Effector memory CD8-positive, alpha-beta T cell (primary cell): Measurements from ENCODE around the gene LDHAL6A.

Experiments
- ATAC-seq: fragments of 150-1000 bp; cut with Tn5 transposase; replicated peaks from 2 replicates; pipeline ENCODE4 v1.10.0; 2021; ENCODE audit warnings: mild to moderate bottlenecking, moderate library complexity
- DNase-seq, 3 experiments: peaks; one replicate each; pipeline ENCODE4 v3.0.0; 2021
- H3K27ac Mint-ChIP-seq, 2 donors: one replicate each; pipeline ENCODE4 v1.8.0; 2022; ENCODE audit warnings: mild to moderate bottlenecking in 2 of 2, mixed read lengths in 2 of 2, moderate library complexity in 2 of 2
- H3K27me3 Mint-ChIP-seq, 2 donors: one replicate each; pipeline ENCODE4 v1.8.0; 2022; ENCODE audit warnings: mixed read lengths in 2 of 2
- H3K36me3 Mint-ChIP-seq: one replicate; pipeline ENCODE4 v1.8.0; 2022; ENCODE audit warnings: mild to moderate bottlenecking, moderate library complexity, mixed read lengths; ENCODE audit not compliant: insufficient read depth
- H3K4me1 Mint-ChIP-seq, 2 donors: one replicate each; pipeline ENCODE4 v1.8.0; 2022; ENCODE audit warnings: low read depth in 2 of 2, mixed read lengths in 2 of 2
- H3K4me3 Mint-ChIP-seq, 2 donors: one replicate each; pipeline ENCODE4 v1.8.0; 2022; ENCODE audit warnings: mild to moderate bottlenecking in 2 of 2, mixed read lengths in 2 of 2, moderate library complexity in 2 of 2
- H3K9me3 Mint-ChIP-seq, 2 donors: one replicate each; pipeline ENCODE4 v1.8.0; 2022; ENCODE audit warnings: mixed read lengths in 2 of 2

Gene LDHAL6A

DNA sequence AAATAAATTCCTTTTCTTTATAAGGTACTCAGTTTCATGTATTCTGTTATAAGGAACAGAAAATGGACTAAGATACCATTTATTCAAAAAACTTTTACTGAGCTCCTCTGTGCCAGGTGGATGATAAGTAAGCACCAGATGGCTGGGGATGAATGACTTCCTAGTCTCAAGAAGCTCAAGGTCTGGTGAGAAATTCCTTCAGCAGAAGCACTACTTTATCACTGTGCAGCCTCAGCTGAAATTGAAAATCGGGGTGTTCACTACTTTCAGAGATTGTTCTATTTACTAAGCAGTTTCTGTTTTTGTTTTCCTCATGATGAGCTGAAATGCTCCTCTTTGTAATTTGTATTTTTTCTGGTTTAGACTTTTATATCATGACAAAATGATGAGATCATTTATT, 7.8 kb downstream of the LDHAL6A start:
- H3K9me3 Mint-ChIP-seq = no peaks in the 10 kb centered on the region
- H3K27ac Mint-ChIP-seq = no peak overlapping the region
- H3K27me3 Mint-ChIP-seq = no peaks in the 10 kb centered on the region
- H3K4me1 Mint-ChIP-seq = no peaks in the 10 kb centered on the region
- ATAC-seq (no peak), DNase-seq (no peak)
- no peak overlapping the region for H3K4me3 Mint-ChIP-seq
- H3K36me3 Mint-ChIP-seq = peaks cover 3% of the 10 kb centered on the region

DNA sequence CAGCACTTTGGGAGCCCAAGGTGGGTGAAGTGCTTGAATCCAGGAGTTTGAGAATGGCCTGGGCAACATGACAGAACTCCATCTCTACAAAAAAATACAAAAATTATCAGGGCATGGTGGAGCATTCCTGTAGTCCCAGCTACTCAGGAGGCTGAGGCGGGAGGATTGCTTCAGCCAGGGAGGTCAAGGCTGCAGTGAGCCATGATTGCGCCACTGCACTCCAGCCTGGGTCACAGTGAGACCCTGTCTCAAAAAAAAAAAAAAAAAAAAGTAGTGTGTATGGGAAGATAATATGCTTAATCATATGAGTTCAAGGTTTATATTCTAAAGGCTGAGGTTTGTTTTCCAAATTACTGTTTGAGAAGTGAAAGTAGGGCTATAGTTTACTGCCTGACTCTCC, 10.7 kb downstream of the LDHAL6A start:
- Mint-ChIP-seq H3K4me1 (no peaks in the 10 kb centered on the region), H3K4me3 (no peak overlapping the region), H3K27ac (no peak overlapping the region), H3K9me3 (no peaks in the 10 kb centered on the region), H3K27me3 (no peaks in the 10 kb centered on the region), H3K36me3 (peaks cover 8% of the 10 kb centered on the region)
- ATAC-seq (no peak), DNase-seq (no peak)

DNA sequence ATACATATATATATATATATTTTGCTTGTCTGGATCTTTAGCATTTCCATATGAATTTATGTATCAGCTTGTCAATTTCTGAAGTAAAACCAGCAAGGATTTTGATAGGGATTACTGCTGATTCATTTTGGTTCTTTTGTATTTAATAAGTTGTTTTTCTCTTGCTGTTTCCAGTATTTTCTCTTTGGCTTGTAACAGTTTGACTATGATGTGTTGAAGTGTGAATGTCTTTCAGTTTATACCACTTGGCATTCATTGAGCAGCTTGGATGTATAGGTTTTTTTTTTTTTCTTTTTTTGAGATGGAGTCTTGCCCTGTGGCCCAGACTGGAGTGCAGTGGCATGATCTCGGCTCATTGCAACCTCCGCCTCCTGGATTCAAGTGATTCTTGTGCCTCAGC, 12.4 kb downstream of the LDHAL6A start:
- DNase-seq (no peak), ATAC-seq (no peak)
- Mint-ChIP-seq H3K27me3 (no peaks in the 10 kb centered on the region), H3K4me3 (no peak overlapping the region), H3K36me3 (peaks cover 8% of the 10 kb centered on the region), H3K9me3 (no peaks in the 10 kb centered on the region), H3K4me1 (no peaks in the 10 kb centered on the region), H3K27ac (no peak overlapping the region)

DNA sequence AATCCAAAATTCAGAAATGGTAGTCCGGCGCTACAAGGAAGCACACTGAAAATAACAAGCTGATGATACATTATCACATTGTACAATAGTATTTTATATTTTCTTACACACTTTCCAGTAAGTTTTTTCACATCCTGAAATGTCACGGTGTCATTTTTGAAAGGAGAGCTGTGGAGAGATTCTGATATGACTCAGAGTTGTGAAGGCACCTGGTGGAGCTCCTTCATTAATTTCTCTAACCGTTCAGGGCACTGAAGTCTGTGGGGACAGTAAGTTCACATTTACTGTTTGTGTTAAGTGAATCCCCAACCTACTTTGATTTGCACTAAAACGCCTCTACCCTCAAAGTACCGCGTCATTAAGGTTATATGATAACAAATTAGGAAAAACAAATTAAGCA, 13.3 kb downstream of the LDHAL6A start:
- H3K4me3 Mint-ChIP-seq = no peak overlapping the region
- DNase-seq (no peak), ATAC-seq (no peak)
- H3K9me3 Mint-ChIP-seq = no peaks in the 10 kb centered on the region
- no peaks in the 10 kb centered on the region for H3K27me3 Mint-ChIP-seq
- peaks cover 11% of the 10 kb centered on the region for H3K36me3 Mint-ChIP-seq
- H3K27ac Mint-ChIP-seq = no peak overlapping the region
- H3K4me1 Mint-ChIP-seq = no peaks in the 10 kb centered on the region

DNA sequence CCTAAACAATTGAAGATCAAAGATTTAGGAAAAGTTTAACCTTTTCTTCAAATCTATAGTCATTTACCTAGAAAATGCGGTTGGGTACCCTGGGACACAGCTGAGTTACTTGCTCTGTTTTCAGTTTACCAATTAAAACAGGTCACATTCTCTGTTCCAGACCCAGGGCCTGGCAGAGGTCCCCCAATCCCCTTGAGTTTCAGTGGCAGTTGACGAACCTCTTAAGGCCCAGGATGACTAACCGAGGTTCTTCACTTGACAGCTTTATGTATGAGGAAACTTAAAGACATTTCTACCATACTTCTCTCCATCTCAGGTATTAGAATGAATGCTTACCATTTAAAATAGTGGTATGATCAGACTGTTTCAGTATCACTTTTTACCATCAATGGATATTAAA, 16.3 kb downstream of the LDHAL6A start:
- H3K36me3 Mint-ChIP-seq = peaks cover 28% of the 10 kb centered on the region
- no peaks in the 10 kb centered on the region for H3K27me3 Mint-ChIP-seq
- ATAC-seq = no peak
- no peaks in the 10 kb centered on the region for H3K4me1 Mint-ChIP-seq
- no peak for DNase-seq
- peak overlapping the region in 1 of 2 donors; percentile 46 for H3K27ac Mint-ChIP-seq
- H3K4me3 Mint-ChIP-seq = no peak overlapping the region
- H3K9me3 Mint-ChIP-seq = no peaks in the 10 kb centered on the region

DNA sequence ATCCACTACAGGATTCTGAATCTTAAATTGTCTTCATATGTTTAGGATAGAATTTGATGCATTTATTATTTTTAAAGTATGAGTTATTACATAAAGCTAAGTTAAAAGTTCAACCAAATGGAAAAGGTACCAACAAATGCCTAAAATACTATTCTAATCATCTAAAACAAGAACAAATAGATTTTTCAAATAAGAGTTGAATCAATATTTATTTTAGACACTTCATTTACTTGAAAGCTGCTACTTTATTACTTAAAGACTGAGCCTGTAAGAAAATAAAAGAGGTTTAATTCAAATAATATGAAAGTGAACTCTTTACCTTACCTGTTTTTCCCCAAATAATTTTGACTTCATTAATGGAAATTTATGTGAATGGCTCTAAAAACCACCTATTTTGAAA, 16.9 kb downstream of the LDHAL6A start:
- H3K4me1 Mint-ChIP-seq = no peaks in the 10 kb centered on the region
- H3K27me3 Mint-ChIP-seq = no peaks in the 10 kb centered on the region
- DNase-seq (no peak), ATAC-seq (no peak)
- H3K36me3 Mint-ChIP-seq = peaks cover 32% of the 10 kb centered on the region
- no peak overlapping the region for H3K27ac Mint-ChIP-seq
- no peaks in the 10 kb centered on the region for H3K9me3 Mint-ChIP-seq
- H3K4me3 Mint-ChIP-seq = no peak overlapping the region

DNA sequence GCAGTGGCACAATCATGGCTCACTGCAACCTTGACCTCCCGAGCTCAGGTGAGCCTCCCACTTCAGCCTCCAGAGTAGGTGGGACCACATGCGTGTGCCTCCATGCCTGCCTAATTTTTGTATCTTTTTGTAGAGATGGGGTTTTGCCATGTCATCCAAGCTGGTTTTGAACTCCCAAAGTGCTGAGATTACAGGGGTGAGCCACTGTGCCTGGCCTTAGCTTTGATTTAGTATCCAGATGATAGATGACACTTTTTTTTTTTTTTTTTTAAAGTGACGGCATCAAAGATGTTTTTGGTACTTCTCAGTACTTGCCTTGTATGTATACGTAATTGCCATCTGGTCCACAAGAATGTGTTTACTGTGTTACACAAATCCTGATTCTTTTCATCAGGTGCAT, 23.4 kb downstream of the LDHAL6A start:
- Mint-ChIP-seq H3K4me1 (no peaks in the 10 kb centered on the region), H3K36me3 (peaks cover 77% of the 10 kb centered on the region), H3K4me3 (no peak overlapping the region), H3K27ac (no peak overlapping the region), H3K27me3 (no peaks in the 10 kb centered on the region), H3K9me3 (no peaks in the 10 kb centered on the region)
- DNase-seq (no peak), ATAC-seq (no peak)

DNA sequence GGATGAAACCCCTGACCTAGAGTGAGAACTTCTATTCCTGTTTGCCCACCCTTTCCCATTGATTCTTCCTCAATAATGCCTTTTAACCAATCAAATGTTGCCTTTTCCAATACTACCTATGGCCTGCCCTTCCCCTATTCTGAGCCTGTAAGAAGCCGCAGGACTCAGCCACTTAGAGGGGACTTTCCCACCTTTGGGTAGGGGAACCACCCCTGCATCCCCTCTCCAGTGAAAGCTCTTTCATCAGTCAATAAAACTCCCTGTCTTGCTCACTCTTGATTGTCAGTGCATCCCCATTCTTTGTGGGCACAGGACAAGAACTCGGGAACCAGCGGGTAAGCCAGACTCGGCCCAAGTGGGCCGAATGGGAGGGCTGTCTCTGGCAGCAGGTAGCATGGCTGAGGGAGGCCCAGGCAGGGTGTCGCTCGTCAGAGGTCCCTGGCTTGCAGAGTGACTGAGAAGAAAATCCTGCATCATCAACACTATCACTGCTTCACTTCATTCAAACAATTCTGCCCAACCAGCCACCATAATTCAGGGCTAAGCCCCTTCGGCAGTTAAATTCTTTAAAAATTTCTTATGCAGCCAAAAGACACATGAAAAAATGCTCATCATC, 30.4 kb downstream of the LDHAL6A start:
- DNase-seq (no peak), ATAC-seq (no peak)
- peaks cover 0 to 3% of the 10 kb centered on the region in 2 donors for H3K4me1 Mint-ChIP-seq
- no peaks in the 10 kb centered on the region for H3K9me3 Mint-ChIP-seq
- peaks cover 73% of the 10 kb centered on the region for H3K36me3 Mint-ChIP-seq
- H3K4me3 Mint-ChIP-seq = no peak overlapping the region
- H3K27me3 Mint-ChIP-seq = no peaks in the 10 kb centered on the region
- peak overlapping the region in 1 of 2 donors; percentile 44 for H3K27ac Mint-ChIP-seq

DNA sequence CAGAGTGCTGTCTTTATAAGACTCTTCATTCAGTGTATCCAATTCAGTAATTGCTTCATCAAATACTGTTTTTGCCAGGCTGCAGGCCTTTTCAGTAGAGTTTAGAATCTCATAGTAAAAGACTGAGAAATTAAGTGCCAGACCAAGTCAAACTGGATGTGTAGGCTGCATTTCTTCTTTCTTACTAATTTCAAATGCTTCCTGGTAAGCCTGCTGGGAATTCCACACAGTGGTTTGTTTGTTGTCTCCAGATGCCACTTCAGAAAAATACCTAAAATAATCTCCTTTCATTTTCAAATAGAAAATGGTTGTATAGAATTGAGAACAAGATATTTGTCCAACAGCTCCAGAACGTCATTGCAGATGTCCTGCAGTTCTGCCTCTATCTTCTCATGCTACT, 34.7 kb downstream of the LDHAL6A start:
- no peak for DNase-seq
- peak overlapping the region in 1 of 2 donors; percentile 62 for H3K27ac Mint-ChIP-seq
- no peak for ATAC-seq
- no peaks in the 10 kb centered on the region for H3K9me3 Mint-ChIP-seq
- no peak overlapping the region for H3K4me3 Mint-ChIP-seq
- H3K27me3 Mint-ChIP-seq = no peaks in the 10 kb centered on the region
- peaks cover 66% of the 10 kb centered on the region for H3K36me3 Mint-ChIP-seq
- peaks cover 0 to 6% of the 10 kb centered on the region in 2 donors for H3K4me1 Mint-ChIP-seq

DNA sequence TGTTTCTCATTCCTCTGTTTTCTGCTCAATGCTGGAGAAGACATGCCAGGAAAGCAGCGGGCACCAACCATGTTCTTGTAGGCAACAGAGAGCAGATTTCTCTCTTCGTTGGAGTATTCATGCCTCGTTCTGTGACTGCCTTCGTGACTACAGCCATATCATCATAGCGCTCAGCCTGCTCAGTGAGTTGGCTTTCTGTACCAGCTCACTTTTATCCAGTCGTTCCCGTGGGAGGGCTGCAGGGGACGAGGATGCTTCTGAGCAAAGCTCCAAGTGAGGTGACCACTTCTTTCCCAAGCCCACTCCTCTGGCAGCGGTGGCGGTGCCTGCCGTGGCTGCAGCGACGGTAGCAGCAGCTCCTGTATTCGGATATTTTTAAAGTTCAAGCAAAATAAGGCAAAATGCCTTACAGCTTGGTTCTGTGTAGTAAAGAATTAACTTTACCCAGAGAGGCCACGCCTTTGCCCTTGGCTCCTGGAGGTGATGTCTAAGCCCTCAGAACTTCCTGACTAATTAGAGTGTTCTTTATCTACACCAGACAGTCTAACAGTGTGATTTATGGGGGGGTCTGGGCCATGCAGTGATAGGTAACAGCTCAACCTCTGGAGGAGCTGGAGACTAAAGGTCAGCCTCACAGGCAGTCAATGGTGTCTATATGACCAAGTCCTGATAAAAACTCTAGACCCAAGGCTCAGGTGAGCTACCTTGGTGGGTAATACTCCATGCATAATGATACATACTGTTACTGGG, 35.3 kb downstream of the LDHAL6A start:
- ATAC-seq (no peak), DNase-seq (no peak)
- no peaks in the 10 kb centered on the region for H3K9me3 Mint-ChIP-seq
- H3K27ac Mint-ChIP-seq = peak overlapping the region in 1 of 2 donors; percentile 62
- no peak overlapping the region for H3K4me3 Mint-ChIP-seq
- no peaks in the 10 kb centered on the region for H3K27me3 Mint-ChIP-seq
- peaks cover 66% of the 10 kb centered on the region for H3K36me3 Mint-ChIP-seq
- H3K4me1 Mint-ChIP-seq = peaks cover 0 to 9% of the 10 kb centered on the region in 2 donors

DNA sequence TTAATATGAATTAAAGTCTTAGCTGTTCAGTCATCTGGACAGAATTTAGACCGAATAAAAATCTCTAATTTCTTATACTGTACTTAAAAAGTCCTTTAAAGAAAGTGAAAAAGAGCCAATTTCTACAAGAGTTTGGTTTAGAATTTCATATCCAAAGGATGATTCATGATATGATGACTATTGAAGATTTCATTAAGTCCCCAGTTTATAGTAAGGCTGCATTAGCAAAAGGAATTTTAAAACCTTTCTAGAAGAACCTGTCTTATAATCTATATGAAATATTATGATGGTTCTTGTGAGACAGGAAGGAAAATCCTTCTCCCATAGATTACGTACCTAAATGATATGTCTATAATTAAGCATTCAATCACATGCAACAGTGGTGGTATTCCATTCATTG, 36.3 kb downstream of the LDHAL6A start:
- no peak for DNase-seq
- peak overlapping the region in 1 of 2 donors; percentile 1 for H3K27ac Mint-ChIP-seq
- H3K4me3 Mint-ChIP-seq = no peak overlapping the region
- H3K27me3 Mint-ChIP-seq = no peaks in the 10 kb centered on the region
- peaks cover 0 to 9% of the 10 kb centered on the region in 2 donors for H3K4me1 Mint-ChIP-seq
- no peaks in the 10 kb centered on the region for H3K9me3 Mint-ChIP-seq
- no peak for ATAC-seq
- peaks cover 70% of the 10 kb centered on the region for H3K36me3 Mint-ChIP-seq

DNA sequence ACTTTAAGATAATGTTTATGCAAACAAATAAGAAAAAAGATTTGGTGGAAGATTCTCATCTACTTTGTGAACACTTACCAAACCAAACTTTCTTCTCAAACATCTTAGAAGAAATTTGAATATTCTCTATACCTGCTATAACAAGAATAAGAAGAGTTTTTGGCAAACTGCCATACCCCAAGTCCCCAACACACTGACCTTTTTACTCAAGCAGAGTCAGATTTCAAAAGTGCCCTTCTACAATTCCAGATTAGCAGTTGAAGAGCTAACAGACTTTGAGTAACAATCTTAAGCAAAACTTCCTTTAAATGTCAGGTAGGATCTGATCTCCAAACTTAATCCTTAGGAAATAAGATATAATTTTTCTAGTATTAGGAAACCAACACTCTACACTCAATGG, 37.2 kb downstream of the LDHAL6A start:
- H3K27me3 Mint-ChIP-seq = no peaks in the 10 kb centered on the region
- H3K27ac Mint-ChIP-seq = peak overlapping the region in 1 of 2 donors; percentile 1
- DNase-seq = no peak
- H3K9me3 Mint-ChIP-seq = no peaks in the 10 kb centered on the region
- peaks cover 70% of the 10 kb centered on the region for H3K36me3 Mint-ChIP-seq
- no peak overlapping the region for H3K4me3 Mint-ChIP-seq
- ATAC-seq = no peak
- peaks cover 0 to 9% of the 10 kb centered on the region in 2 donors for H3K4me1 Mint-ChIP-seq

DNA sequence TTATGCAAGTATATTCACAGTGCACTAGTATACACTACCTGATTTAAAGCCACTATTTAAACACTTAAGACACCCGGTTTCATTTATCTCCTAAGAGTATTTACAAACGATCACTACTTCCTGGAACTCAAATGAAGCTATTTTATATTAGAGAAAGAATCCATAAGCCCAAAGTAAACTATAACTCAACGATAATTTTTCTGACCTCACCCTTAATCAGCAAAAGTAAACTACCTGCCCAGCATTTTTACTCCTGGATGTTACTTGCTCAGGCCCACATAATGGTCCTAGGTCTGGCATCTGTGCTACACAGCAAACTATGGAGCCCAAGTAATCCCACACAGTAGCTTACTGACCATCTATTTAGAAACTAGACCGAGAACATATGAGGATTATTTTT, 37.7 kb downstream of the LDHAL6A start:
- H3K36me3 Mint-ChIP-seq = peaks cover 69% of the 10 kb centered on the region
- H3K27ac Mint-ChIP-seq = peak overlapping the region in 1 of 2 donors; percentile 1
- no peak for DNase-seq
- H3K4me1 Mint-ChIP-seq = peaks cover 0 to 9% of the 10 kb centered on the region in 2 donors
- ATAC-seq = no peak
- H3K4me3 Mint-ChIP-seq = no peak overlapping the region
- no peaks in the 10 kb centered on the region for H3K9me3 Mint-ChIP-seq
- no peaks in the 10 kb centered on the region for H3K27me3 Mint-ChIP-seq

DNA sequence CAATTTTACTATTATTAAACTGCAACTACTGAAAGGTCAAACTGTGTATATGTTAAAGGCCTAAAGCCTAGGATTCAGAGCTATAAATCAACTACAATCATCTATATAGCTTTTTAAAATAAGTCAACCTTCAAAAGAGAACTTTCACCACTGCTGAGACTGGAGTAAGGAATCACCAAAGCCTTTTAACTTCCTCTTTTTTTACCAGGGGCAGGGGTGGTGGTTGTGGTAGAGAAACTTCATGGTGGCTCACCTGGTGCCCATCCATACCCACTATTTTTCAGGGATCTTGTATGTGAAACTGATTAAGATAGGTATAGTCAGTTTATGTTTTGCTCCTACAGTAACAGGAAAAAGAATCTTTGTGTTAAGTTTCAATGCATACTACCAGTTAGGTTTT, 39.6 kb downstream of the LDHAL6A start:
- ATAC-seq (no peak), DNase-seq (no peak)
- Mint-ChIP-seq H3K36me3 (peaks cover 81% of the 10 kb centered on the region), H3K4me1 (peaks cover 2 to 15% of the 10 kb centered on the region in 2 donors), H3K27ac (peak overlapping the region; percentile 36 to 75), H3K4me3 (no peak overlapping the region), H3K9me3 (no peaks in the 10 kb centered on the region), H3K27me3 (no peaks in the 10 kb centered on the region)
